Measurements from ENCODE around the gene GRK2. TPM values are rescaled to one million over a fixed set of nuclear protein-coding genes. Genes with fewer than 3 reads are reported as not detected.

The GRK2 gene
- total and polyA plus RNA-seq, 9 of the 15 experiments (the other 6 are each of a cell fraction or from before 2014, with no cell fraction given), result 0.24 to 95.8 (median 56.5) TPM

DNA sequence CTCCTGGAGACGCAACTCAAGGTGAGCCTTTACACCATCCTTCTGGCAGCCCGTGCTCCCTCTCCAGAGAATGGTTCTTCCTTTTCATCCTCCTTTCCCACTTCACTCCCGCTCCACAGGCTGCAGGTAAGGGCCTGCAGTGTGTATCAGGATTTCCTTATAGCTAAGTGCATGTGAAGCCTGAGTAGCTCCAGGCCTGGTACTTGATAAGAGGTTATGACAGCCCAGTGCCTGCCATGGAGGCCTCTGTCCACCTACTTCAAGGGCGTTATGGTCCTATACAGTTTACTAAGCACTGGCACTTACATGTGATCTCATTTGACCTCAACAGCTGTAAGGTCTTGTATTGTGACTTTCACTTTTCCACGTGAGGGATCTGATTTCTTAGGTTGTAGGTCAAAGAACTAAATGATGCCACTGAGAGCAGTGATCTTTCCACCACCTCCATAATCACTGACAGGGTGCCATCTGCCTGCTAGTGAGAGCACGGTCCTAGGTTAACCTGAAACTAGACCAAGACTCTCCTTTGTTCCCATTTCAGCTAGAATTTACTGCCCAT lies 55.1 kb downstream of the GRK2 start:
- Histone ChIP-seq H3K4me1 (replicated peaks in 1 of 2; ENCODE audit: control insufficient read depth in 2 of 2, insufficient read depth in 2 of 2, low read length in 2 of 2) (peaks cover 14 to 19% of the 10 kb centered on the region in 2 experiments; a peak in 4 of 5 replicates), H2AFZ (ENCODE audit: low read depth, low read length) (no peak overlapping the region), H3K4me3 (no peak overlapping the region), H3K27me3 (ENCODE audit: control insufficient read depth in 2 of 2, insufficient read depth in 2 of 2, low read length in 2 of 2) (no peaks in the 10 kb centered on the region), H3K27ac (ENCODE audit: extremely low read depth, low read depth, low read length) (no peak overlapping the region), H4K20me1 (replicated peaks; ENCODE audit: control insufficient read depth, insufficient read depth, low read length) (no peaks in the 10 kb centered on the region), H3K79me2 (ENCODE audit: control insufficient read depth, insufficient read depth, low read length) (peaks cover 6% of the 10 kb centered on the region; the same call in 1 of the 3 replicates), H3K9me1 (ENCODE audit: control insufficient read depth, insufficient read depth, low read length) (no peaks in the 10 kb centered on the region), H3K9ac (ENCODE audit: insufficient read depth in 1 of 2, low read depth in 2 of 2, low read length in 2 of 2) (peak overlapping the region in 1 of 2 experiments; percentile 3; a peak in 1 of 4 replicates), H3K9me3 (replicated peaks; ENCODE audit: control insufficient read depth, insufficient read depth, low read depth, low read length) (no peaks in the 10 kb centered on the region), H3K36me3 (ENCODE audit: control insufficient read depth, insufficient read depth, low read length) (no peaks in the 10 kb centered on the region; the same call in 2 of the 3 replicates), H3K4me2 (ENCODE audit: insufficient read depth, low read length) (no peak overlapping the region; the same call in 1 of the 2 replicates)
- DNase-seq (ENCODE audit: extremely low read depth in 1 of 4, low spot score in 3 of 4), result peak in 2 of 4 experiments; percentile 2 to 5
- intact Hi-C loops (cut with micrococcal nuclease), result no loop called here
- ChIA-PET POLR2A (interaction anchor here (0.5 to 1.4 kb wide), 7 partner anchors 11 to 335 kb away, joined by 3 to 4 read pairs (median 3); no protein-coding TSS in a partner anchor), CTCF (ENCODE audit: low intra/inter-chr PET ratio) (no interaction called here)
- no peak for ATAC-seq
- BruUV-seq (replicated peaks), result no TSS peak
- in situ Hi-C loops (cut with MboI), result no loop called here
- no peak for FAIRE-seq
- WGBS (ENCODE audit: insufficient coverage, low coverage, missing lambda C conversion rate), result 39% methylated on average over 6 of the region's 6 CpGs
- TF ChIP-seq MAFF (IDR thresholded peaks at IDR 0.05; ENCODE audit: low read length) (no peak), MNT (conservative IDR thresholded peaks at IDR 0.05) (0 out of 4 replicates have a peak, but pooled peaks of 1 of the 2 experiments have one; percentile 43), ZNF280A (IDR thresholded peaks at IDR 0.05; ENCODE audit: low read depth, partially characterized antibody) (no peak), NR2C2 (CRISPR knock-in tag; IDR thresholded peaks at IDR 0.05) (no peak), NR2C2 (tag; IDR thresholded peaks at IDR 0.05) (peak; percentile 46), ZBTB17 (CRISPR knock-in tag; IDR thresholded peaks at IDR 0.05) (no peak), RFX7 (CRISPR knock-in tag; IDR thresholded peaks at IDR 0.05) (no peak), BACH1 (tag; IDR thresholded peaks at IDR 0.05) (no peak), ZNF655 (CRISPR knock-in tag; IDR thresholded peaks at IDR 0.05) (no peak), KLF16 (IDR thresholded peaks at IDR 0.05) (no peak), HOXB6 (CRISPR knock-in tag; IDR thresholded peaks at IDR 0.05; ENCODE audit: borderline replicate concordance) (no peak), BMI1 (IDR thresholded peaks at IDR 0.05; ENCODE audit: low read length) (no peak), CBFA2T3 (IDR thresholded peaks at IDR 0.05) (no peak), SOX6 (IDR thresholded peaks at IDR 0.05) (0 out of 2 replicates have a peak, but pooled peaks have one; percentile 8), ZNF436 (CRISPR knock-in tag; IDR thresholded peaks at IDR 0.05) (no peak), USF1 (CRISPR knock-in tag; IDR thresholded peaks at IDR 0.05) (peak; percentile 43; the same call in 1 of the 2 replicates)
- TF ChIP-seq, protein P1, sequence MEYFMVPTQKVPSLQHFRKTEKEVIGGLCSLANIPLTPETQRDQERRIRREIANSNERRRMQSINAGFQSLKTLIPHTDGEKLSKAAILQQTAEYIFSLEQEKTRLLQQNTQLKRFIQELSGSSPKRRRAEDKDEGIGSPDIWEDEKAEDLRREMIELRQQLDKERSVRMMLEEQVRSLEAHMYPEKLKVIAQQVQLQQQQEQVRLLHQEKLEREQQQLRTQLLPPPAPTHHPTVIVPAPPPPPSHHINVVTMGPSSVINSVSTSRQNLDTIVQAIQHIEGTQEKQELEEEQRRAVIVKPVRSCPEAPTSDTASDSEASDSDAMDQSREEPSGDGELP (CRISPR knock-in tag; IDR thresholded peaks at IDR 0.05; ENCODE audit: borderline replicate concordance), result peak; percentile 50

Data from K562 (cell line).